Tibial artery (tissue), 4 donors: ENCODE data around the gene TMPRSS9.

Source experiments
- DNase-seq, 2 donors: peaks; one replicate each; pipeline ENCODE4 v3.0.0-alpha.2; 2019
- H3K27ac ChIP-seq, 2 donors: fragments of 200-600 bp; sonication (generic) in 1 of 2; 1 replicate in 1 of 2; 2 replicates in 1 of 2; pipeline ENCODE4 v1.5.1; 2018 to 2019; ENCODE audit warnings: mild to moderate bottlenecking in 1 of 2
- H3K27me3 ChIP-seq, 2 donors: fragments of 200-600 bp; sonication (generic) in 1 of 2; one replicate each; pipeline versions ENCODE4 v1.5.1 to v1.6.0; 2016 to 2019
- H3K36me3 ChIP-seq, 3 donors: fragments of 200-600 bp; sonication (generic) in 2 of 3; one replicate each; pipeline ENCODE4 v1.5.1; 2016 to 2019; ENCODE audit warnings: mild to moderate bottlenecking in 2 of 3
- H3K4me1 ChIP-seq, 4 donors: fragments of 200-600 bp; sonication (generic) in 2 of 4; 1 replicate in 3 of 4; 2 replicates in 1 of 4; pipeline ENCODE4 v1.5.1; 2016 to 2019
- H3K4me3 ChIP-seq, 2 donors: fragments of 200-600 bp; sonication (generic) in 1 of 2; 1 replicate in 1 of 2; 2 replicates in 1 of 2; pipeline ENCODE4 v1.5.1; 2018 to 2019; ENCODE audit warnings: mild to moderate bottlenecking in 2 of 2
- H3K9me3 ChIP-seq, 3 donors: fragments of 200-600 bp; sonication (generic) in 1 of 3; one replicate each; pipeline ENCODE4 v1.5.1; 2016 to 2019
- CTCF ChIP-seq, 2 experiments: fragments of 200-600 bp in 1 of 2; fragments of 450-650 bp in 1 of 2; IDR thresholded peaks; one replicate each; pipeline ENCODE4 v1.5.1; 2017 to 2019; ENCODE audit warnings: antibody characterized with exemption in 2 of 2, mild to moderate bottlenecking in 1 of 2, moderate library complexity in 1 of 2
- intact Hi-C: fragments of 100-400 bp; cut with DNase I; formaldehyde crosslinking; loops from one replicate; pipeline ENCODE4 v1.15.0; 2023; ENCODE audit warnings: low total_unique reads

Gene TMPRSS9

GRCh38 chr19:2434267-2434666 lies 74.2 kb downstream of the TMPRSS9 start:
- Histone ChIP-seq H3K36me3 (peaks cover 7 to 65% (median 38%) of the 10 kb centered on the region in 3 donors), H3K4me1 (peaks cover 0 to 1% (median 0%) of the 10 kb centered on the region in 4 donors), H3K27ac (no peak overlapping the region), H3K9me3 (no peaks in the 10 kb centered on the region), H3K4me3 (no peak overlapping the region), H3K27me3 (no peaks in the 10 kb centered on the region)
- TF ChIP-seq CTCF (IDR thresholded peaks at IDR 0.05), result no peak
- intact Hi-C loops, result no loop called here
- DNase-seq, result no peak

- no peak for DNase-seq
- intact Hi-C loops, result no loop called here
- no peak for TF ChIP-seq CTCF (IDR thresholded peaks at IDR 0.05)
- Histone ChIP-seq H3K27me3 (no peaks in the 10 kb centered on the region), H3K9me3 (no peaks in the 10 kb centered on the region), H3K27ac (no peak overlapping the region), H3K4me3 (no peak overlapping the region), H3K4me1 (no peaks in the 10 kb centered on the region), H3K36me3 (peaks cover 7 to 65% (median 38%) of the 10 kb centered on the region in 3 donors)
Observed at GRCh38 chr19:2434721-2435265, 74.7 kb downstream of the TMPRSS9 start.

GRCh38 chr19:2436384-2436783 lies 76.3 kb downstream of the TMPRSS9 start:
- DNase-seq, result no peak
- Histone ChIP-seq H3K27ac (no peak overlapping the region), H3K36me3 (peaks cover 7 to 57% (median 34%) of the 10 kb centered on the region in 3 donors), H3K9me3 (no peaks in the 10 kb centered on the region), H3K4me3 (no peak overlapping the region), H3K4me1 (no peaks in the 10 kb centered on the region), H3K27me3 (no peaks in the 10 kb centered on the region)
- TF ChIP-seq CTCF (IDR thresholded peaks at IDR 0.05), result no peak
- intact Hi-C loops, result no loop called here

- H3K9me3 ChIP-seq, result no peaks in the 10 kb centered on the region
- H3K4me3 ChIP-seq, result no peak overlapping the region
- H3K36me3 ChIP-seq, result peaks cover 7 to 57% (median 37%) of the 10 kb centered on the region in 3 donors
- no peak overlapping the region for H3K27ac ChIP-seq
- H3K27me3 ChIP-seq, result no peaks in the 10 kb centered on the region
- H3K4me1 ChIP-seq, result no peaks in the 10 kb centered on the region
- no peak for TF ChIP-seq CTCF (IDR thresholded peaks at IDR 0.05)
- intact Hi-C loops, result no loop called here
- no peak for DNase-seq
Observed at GRCh38 chr19:2436926-2437325, 76.9 kb downstream of the TMPRSS9 start.

GRCh38 chr19:2438178-2438577 lies 78.1 kb downstream of the TMPRSS9 start:
- intact Hi-C loops, result no loop called here
- peaks cover 7 to 65% (median 38%) of the 10 kb centered on the region in 3 donors for H3K36me3 ChIP-seq
- H3K9me3 ChIP-seq, result no peaks in the 10 kb centered on the region
- no peak for TF ChIP-seq CTCF (IDR thresholded peaks at IDR 0.05)
- no peaks in the 10 kb centered on the region for H3K4me1 ChIP-seq
- H3K4me3 ChIP-seq, result no peak overlapping the region
- no peaks in the 10 kb centered on the region for H3K27me3 ChIP-seq
- no peak overlapping the region for H3K27ac ChIP-seq
- DNase-seq, result no peak

- intact Hi-C loops, result no loop called here
- Histone ChIP-seq H3K9me3 (no peaks in the 10 kb centered on the region), H3K36me3 (peaks cover 7 to 62% (median 33%) of the 10 kb centered on the region in 3 donors), H3K27me3 (no peaks in the 10 kb centered on the region), H3K4me3 (no peak overlapping the region), H3K4me1 (no peaks in the 10 kb centered on the region), H3K27ac (no peak overlapping the region)
- DNase-seq, result no peak
- no peak for TF ChIP-seq CTCF (IDR thresholded peaks at IDR 0.05)
Observed at GRCh38 chr19:2440515-2440914, 80.5 kb downstream of the TMPRSS9 start.
